B cell (primary cell): ENCODE results near the gene CD101.

ENCODE experiments used
- CTCF ChIP-seq: fragments of 200-600 bp; IDR thresholded peaks from one replicate; pipeline ENCODE4 v1.8.0; 2022; ENCODE audit warnings: antibody characterized with exemption, mild to moderate bottlenecking
- EZH2 ChIP-seq: IDR thresholded peaks from 2 replicates; pipeline ENCODE4 v1.6.1; 2012; ENCODE audit warnings: borderline replicate concordance, low read depth, mild to moderate bottlenecking, moderate library complexity, low read length; ENCODE audit not compliant: insufficient read depth, poor library complexity, severe bottlenecking

- TF ChIP-seq CTCF (no peak), EZH2 (no peak)
Observed at GRCh38 chr1:117017648-117018047, 16.1 kb downstream of the CD101 start.
